NB4 (cell line): ENCODE measurements around the gene ME3.
A peak's percentile ranks its signal among the peaks of the same experiment; 100 is the strongest.

ENCODE experiments used
- DNase-seq: peaks from one replicate; pipeline ENCODE4 v3.0.0; 2010; ENCODE audit warnings: low read depth
- H3K4me3 ChIP-seq: one replicate; pipeline ENCODE4 v1.5.1; 2011; ENCODE audit warnings: mild to moderate bottlenecking, low read depth, low read length, moderate library complexity
- MYC ChIP-seq: IDR thresholded peaks from 2 replicates; pipeline ENCODE4 v1.6.1; 2011; ENCODE audit warnings: low read depth, low read length
- POLR2A ChIP-seq: IDR thresholded peaks from 2 replicates; pipeline ENCODE4 v1.6.1; 2011; ENCODE audit warnings: mild to moderate bottlenecking; ENCODE audit not compliant: insufficient read length; ENCODE audit errors: extremely low read depth
- TF ChIP-seq, protein P1 (sequence below): IDR thresholded peaks from one replicate; pipeline ENCODE4 v1.5.1; 2012; ENCODE audit warnings: low read depth, low read length
- TF ChIP-seq, protein P2 (sequence below): IDR thresholded peaks from 2 replicates; pipeline ENCODE4 v1.6.1; 2011; ENCODE audit warnings: low read depth, low read length

Gene ME3

DNA sequence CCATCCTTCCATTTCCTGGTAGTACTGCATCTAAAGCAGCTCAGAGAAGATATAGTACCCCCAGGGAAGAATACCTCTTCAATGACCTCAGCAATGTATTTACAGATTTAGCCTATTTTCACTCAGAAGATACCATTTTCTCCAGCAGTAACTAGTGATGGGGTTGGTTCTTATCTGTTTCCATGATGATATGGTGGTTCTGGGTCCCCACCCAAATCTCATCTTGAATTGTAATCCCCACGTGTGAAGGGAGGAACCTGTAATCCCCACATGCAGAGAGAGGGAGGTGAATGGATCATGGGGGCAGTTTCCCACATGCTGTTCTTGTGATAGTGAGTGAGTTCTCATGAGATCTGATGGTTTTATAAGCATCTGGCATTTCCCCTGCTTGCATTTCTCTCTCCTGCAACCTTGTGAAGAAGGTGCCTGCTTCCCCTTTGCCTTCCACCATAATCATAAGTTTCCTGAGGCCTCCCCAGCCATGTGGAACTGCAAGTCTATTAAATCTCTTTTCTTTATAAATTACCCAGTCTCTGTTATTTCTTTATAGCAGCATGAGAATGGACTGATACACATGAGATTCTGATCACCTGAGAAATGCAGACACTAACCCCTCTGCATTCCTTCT is 158.6 kb downstream of the ME3 start:
- no peak for DNase-seq
- no peak overlapping the region for H3K4me3 ChIP-seq
- no peak for TF ChIP-seq MYC
- TF ChIP-seq, protein P1, sequence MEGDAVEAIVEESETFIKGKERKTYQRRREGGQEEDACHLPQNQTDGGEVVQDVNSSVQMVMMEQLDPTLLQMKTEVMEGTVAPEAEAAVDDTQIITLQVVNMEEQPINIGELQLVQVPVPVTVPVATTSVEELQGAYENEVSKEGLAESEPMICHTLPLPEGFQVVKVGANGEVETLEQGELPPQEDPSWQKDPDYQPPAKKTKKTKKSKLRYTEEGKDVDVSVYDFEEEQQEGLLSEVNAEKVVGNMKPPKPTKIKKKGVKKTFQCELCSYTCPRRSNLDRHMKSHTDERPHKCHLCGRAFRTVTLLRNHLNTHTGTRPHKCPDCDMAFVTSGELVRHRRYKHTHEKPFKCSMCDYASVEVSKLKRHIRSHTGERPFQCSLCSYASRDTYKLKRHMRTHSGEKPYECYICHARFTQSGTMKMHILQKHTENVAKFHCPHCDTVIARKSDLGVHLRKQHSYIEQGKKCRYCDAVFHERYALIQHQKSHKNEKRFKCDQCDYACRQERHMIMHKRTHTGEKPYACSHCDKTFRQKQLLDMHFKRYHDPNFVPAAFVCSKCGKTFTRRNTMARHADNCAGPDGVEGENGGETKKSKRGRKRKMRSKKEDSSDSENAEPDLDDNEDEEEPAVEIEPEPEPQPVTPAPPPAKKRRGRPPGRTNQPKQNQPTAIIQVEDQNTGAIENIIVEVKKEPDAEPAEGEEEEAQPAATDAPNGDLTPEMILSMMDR: no peak
- no peak for TF ChIP-seq POLR2A
- TF ChIP-seq, protein P2, sequence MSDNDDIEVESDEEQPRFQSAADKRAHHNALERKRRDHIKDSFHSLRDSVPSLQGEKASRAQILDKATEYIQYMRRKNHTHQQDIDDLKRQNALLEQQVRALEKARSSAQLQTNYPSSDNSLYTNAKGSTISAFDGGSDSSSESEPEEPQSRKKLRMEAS: no peak

DNA sequence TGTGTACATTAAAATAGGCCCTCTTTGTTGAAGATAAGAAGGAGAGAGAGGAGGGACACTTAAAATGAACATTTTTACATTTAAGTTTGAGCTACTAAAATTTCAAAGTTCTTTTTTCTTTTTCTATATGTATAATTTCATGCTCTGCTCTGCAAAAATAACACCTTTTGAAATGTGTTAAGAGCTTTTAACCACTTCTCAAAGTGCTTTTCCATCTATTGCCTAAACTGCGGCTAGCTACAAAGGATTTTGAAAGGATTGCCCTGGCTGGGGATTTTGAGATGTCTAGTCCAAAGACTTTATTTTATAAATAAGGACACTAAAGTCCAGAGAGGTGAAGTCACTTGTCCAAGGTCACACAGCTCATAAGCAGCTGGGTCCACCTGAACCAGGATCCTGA is 159.3 kb downstream of the ME3 start:
- TF ChIP-seq, protein P2: no peak
- DNase-seq: no peak
- H3K4me3 ChIP-seq: no peak overlapping the region

DNA sequence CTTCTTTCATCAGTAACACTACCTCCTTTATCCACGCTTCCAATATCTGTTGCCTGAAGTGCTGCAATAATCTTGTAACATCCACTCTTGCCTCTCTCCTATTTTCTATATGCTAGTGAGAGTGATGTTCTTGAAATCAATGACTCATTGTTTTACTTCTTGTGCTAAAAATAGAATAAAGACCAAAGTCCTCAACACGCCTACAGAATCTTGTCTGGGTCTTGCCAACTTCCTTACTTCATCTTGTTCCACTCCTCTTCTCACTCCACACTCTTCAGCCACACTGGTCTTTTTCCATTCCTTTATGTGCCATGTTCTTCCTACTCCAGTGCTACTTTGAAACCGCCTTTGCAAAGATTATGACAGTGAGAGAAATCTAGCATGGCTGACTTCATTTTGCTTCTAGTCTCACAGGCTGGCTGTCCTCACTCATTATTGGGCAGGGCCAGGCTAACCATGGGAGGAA is 161.3 kb downstream of the ME3 start:
- no peak overlapping the region for H3K4me3 ChIP-seq
- DNase-seq: peak; percentile 23
- no peak for TF ChIP-seq POLR2A
- no peak for TF ChIP-seq MYC
- TF ChIP-seq, protein P1: no peak
- TF ChIP-seq, protein P2: no peak

DNA sequence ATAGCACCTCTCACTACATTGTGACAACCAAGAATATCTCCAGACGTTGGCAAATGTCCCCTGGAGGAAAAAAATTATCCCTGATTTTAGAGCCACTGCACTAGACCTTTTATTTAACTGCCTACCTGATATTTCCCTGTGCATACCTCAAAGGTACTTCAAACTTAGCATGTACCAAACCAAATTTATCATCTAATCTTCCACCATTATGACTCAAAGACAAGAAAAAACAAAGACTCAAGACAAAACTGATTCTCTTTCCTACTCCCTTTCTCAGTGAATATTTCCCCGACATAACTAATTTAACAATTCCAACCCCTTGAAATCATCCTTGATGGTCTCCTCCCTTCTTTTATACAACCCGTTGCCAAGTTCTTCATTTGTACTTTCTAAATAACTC is 161.7 kb downstream of the ME3 start:
- TF ChIP-seq, protein P1: no peak
- TF ChIP-seq POLR2A (no peak), MYC (no peak)
- TF ChIP-seq, protein P2: no peak
- H3K4me3 ChIP-seq: no peak overlapping the region
- DNase-seq: no peak

DNA sequence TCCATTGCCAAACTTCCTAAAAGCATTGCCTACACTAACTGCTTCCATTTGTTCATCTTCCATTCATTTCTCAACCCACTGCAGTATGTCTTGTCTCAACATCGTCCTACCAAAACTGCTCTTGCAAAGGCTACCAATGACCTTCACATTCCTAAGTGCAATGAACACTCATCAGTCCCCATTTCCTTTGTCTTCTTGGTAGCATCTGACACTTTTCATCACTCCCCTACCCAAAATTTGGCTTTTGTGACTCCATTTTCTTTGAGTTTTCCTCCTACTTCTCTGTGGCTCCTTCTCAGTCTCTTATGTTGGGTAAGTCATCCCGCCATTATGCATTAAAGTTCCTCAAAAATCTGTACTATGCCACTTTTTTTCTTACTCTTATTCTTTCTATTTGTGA is 162.3 kb downstream of the ME3 start:
- no peak for DNase-seq
- TF ChIP-seq POLR2A: no peak
- TF ChIP-seq, protein P1: no peak
- TF ChIP-seq, protein P2: no peak
- no peak for TF ChIP-seq MYC
- H3K4me3 ChIP-seq: no peak overlapping the region

DNA sequence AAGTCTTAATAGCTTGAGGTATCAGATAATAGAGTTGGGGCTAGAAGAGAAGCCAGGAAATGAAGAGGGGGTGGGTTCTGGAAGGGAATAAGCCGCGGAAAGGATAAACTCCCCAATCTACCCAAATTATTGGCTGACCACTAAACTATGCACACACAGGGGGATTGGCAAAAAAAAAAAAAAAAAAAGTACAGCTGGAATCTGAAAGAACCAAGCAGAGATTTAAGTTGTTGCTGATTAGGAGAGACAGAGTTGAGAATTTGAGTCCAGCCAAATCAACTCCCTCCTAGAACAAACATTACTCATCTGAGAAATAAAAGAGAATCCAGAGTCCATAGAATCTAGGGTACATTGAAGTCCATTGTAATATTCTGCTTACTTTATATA is 162.8 kb downstream of the ME3 start:
- TF ChIP-seq, protein P1: no peak
- TF ChIP-seq MYC (no peak), POLR2A (no peak)
- TF ChIP-seq, protein P2: no peak
- no peak for DNase-seq
- no peak overlapping the region for H3K4me3 ChIP-seq
